GM06990 (cell line): ENCODE measurements around the gene PWWP2B.

Source experiments
- DNase-seq: peaks from one replicate; pipeline ENCODE4 v3.0.0-alpha.2; 2011; ENCODE audit not compliant: insufficient read length; ENCODE audit errors: extremely low read depth
- H3K27me3 ChIP-seq: replicated peaks from 2 replicates; pipeline ENCODE4 v1.6.0; 2011; ENCODE audit warnings: low read length; ENCODE audit not compliant: control insufficient read depth, insufficient read depth
- H3K36me3 ChIP-seq: 2 replicates; pipeline ENCODE4 v1.5.1; 2011; ENCODE audit warnings: low read length; ENCODE audit not compliant: control insufficient read depth, insufficient read depth
- H3K4me3 ChIP-seq: replicated peaks from 2 replicates; pipeline ENCODE4 v1.5.1; 2011; ENCODE audit warnings: low read depth, mild to moderate bottlenecking, control low read depth, low read length
- CTCF ChIP-seq: IDR thresholded peaks from 2 replicates; pipeline ENCODE4 v1.5.1; 2011; ENCODE audit warnings: low read length, control low read depth, mild to moderate bottlenecking, inconsistent platforms; ENCODE audit not compliant: insufficient read depth, poor library complexity, severe bottlenecking

PWWP2B gene

GRCh38 chr10:132390170-132390920, 6.7 kb upstream of the PWWP2B start:
- TF ChIP-seq CTCF, result no peak

GRCh38 chr10:132390921-132391675, 5.9 kb upstream of the PWWP2B start:
- no peak for TF ChIP-seq CTCF

More at GRCh38 chr10:132390170-132390920, 6.7 kb upstream of the PWWP2B start:
- Histone ChIP-seq H3K27me3 (no peaks in the 10 kb centered on the region; the same call in 1 of the 2 replicates), H3K36me3 (no peaks in the 10 kb centered on the region), H3K4me3 (no peak overlapping the region)
- no peak for DNase-seq

GRCh38 chr10:132391676-132392020, 5.4 kb upstream of the PWWP2B start:
- no peak overlapping the region for H3K4me3 ChIP-seq
- DNase-seq, result no peak
- peaks cover 3% of the 10 kb centered on the region; the same call in 1 of the 2 replicates for H3K27me3 ChIP-seq
- TF ChIP-seq CTCF, result no peak
- no peaks in the 10 kb centered on the region for H3K36me3 ChIP-seq

More at GRCh38 chr10:132390921-132391675, 5.9 kb upstream of the PWWP2B start:
- no peak for DNase-seq
- Histone ChIP-seq H3K27me3 (peaks cover 3% of the 10 kb centered on the region; the same call in 1 of the 2 replicates), H3K4me3 (no peak overlapping the region), H3K36me3 (no peaks in the 10 kb centered on the region)

- H3K27me3 ChIP-seq, result peaks cover 3% of the 10 kb centered on the region; the same call in 1 of the 2 replicates
- no peak overlapping the region for H3K4me3 ChIP-seq
- no peak for DNase-seq
- no peak for TF ChIP-seq CTCF
- H3K36me3 ChIP-seq, result no peaks in the 10 kb centered on the region
Measured at GRCh38 chr10:132392184-132392800, 4.7 kb upstream of the PWWP2B start.

- H3K27me3 ChIP-seq, result peaks cover 3% of the 10 kb centered on the region; the same call in 1 of the 2 replicates
- H3K4me3 ChIP-seq, result no peak overlapping the region
- TF ChIP-seq CTCF, result no peak
- DNase-seq, result no peak
- H3K36me3 ChIP-seq, result no peaks in the 10 kb centered on the region
Measured at GRCh38 chr10:132392811-132393694, 3.9 kb upstream of the PWWP2B start.
